EH (cell line): ENCODE results near the gene DDX28.

Experiments
- DNase-seq: peaks from one replicate; pipeline ENCODE4 v3.0.0-alpha.2; 2015; ENCODE audit warnings: low read depth

Gene DDX28

GRCh38 chr16:68022728-68023537 lies at the start of gene DDX28, which contains the start of gene DUS2:
DDX28 (minus strand) TSS chr16:68023232; CDS start chr16:68023202, 30 bp downstream.
DUS2 (plus strand) TSS chr16:68023284; CDS start chr16:68038024, 14,740 bp downstream.
- peak; percentile 87 for DNase-seq

- peak; percentile 89 for DNase-seq
These were observed 49.1 kb upstream of the DDX28 start for GRCh38 chr16:68072038-68072695.

DNA sequence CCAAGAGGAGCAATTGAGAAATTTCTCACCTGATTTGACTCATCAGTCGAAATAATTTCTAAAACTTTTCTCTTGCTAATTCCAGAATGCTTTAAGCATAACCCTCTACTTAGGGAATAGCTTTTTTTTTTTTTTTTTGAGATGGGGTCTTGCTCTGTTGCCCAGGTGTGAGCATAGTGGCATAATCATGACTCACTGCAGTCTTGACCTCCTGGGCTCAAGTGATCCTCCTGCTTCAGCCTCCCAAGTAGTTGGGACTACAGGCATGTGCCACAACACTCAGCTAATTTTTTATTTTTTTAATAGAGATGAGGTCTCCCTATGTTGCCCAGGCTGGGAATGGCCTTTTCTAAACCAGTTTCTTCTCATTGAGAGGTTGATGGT lies 48.5 kb upstream of the DDX28 start:
- no peak for DNase-seq

DNA sequence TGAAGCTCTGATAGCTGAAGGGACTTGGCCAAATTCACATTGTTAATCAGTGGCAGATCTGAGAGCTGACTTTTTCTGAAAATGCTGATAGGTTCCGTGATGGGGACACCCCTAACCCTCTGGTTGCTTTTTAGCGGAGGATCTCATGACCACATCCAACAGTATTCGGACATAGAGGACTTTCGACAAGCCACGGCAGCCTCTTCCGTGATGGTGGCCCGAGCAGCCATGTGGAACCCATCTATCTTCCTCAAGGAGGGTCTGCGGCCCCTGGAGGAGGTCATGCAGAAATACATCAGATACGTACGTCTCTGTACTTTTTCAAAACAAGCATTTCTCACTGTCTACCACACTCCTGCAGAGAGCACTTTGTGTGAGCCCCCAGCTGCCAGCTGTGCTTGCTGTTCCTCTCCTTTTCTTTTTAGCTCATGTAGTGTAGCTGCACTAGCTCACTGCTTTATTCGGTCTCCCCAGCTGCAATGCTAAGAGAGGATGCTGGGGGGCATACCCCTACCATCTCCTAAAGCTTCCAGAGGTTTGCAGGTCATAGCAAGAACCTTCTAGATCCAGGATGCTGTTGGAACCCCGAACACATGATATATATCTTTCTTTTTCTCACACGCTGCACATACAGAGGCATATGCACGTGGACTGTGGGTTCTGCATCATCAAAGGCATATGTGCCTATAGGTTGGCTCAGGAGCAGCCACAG lies 47.9 kb upstream of the DDX28 start:
- DNase-seq: no peak

- no peak for DNase-seq
These were observed 47.3 kb upstream of the DDX28 start for GRCh38 chr16:68070249-68070730.

GRCh38 chr16:68069511-68070248 lies 46.6 kb upstream of the DDX28 start:
- DNase-seq: no peak

- DNase-seq: no peak
These were observed 45.9 kb upstream of the DDX28 start for GRCh38 chr16:68068926-68069325.

- DNase-seq: no peak
These were observed 43.7 kb upstream of the DDX28 start for GRCh38 chr16:68066763-68067162.

DNA sequence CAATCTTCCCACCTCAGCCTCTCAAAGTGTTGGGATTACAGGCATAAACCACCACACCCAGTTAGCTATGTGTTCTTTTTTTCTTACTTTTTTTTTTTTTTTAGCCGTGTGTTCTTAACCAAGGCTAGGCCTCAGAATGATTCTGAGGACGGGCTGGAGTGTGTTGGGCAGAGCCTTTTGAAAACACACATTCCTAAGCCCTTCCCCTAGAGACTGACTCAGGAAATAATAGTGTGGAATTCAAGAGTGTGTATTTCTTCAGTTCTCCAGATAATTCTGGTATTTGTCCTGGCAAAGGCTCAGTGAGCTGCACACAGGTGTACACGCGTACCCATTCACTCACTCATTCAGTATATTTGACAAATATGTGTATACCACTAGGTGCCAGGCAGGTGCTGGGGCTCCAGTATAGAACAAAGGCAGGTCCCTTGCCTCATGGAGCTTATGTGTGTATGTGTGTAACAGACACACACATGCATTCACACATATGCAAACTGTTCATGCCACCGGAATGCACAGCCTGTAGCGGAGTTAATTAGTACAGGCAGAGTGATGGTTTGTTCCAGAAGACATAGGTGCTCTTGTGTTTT lies 42.8 kb upstream of the DDX28 start:
- peak; percentile 84 for DNase-seq

DNA sequence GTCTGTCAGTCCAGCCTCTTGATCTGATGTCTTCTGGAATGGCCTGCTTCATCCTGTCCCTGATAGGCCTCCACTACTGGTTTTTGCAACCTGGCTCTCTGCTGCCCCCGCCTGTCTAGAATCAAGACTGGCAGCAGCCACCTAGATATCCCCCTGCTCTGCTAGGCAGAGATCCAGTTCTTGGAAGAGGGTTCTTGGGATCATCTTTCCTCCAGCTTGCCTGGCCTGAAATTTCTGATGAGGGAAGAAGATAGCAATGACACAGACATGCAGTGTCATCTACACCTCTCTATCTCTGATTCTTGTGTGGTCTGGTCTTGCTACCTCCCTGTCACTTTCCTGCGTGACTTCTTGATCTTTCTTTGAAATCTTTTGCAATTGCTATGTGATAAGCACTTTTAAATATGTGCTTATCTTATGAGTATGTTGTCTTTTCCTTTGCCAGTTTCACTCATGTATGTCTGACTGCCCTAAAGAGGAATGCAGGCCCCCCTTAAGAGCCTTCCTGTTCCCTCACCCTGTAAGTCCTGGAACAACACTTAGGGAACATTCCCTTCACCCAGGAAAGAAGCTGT lies 41.8 kb upstream of the DDX28 start:
- peak; percentile 92 for DNase-seq

GRCh38 chr16:68062910-68063393 lies 39.9 kb upstream of the DDX28 start:
- no peak for DNase-seq

DNA sequence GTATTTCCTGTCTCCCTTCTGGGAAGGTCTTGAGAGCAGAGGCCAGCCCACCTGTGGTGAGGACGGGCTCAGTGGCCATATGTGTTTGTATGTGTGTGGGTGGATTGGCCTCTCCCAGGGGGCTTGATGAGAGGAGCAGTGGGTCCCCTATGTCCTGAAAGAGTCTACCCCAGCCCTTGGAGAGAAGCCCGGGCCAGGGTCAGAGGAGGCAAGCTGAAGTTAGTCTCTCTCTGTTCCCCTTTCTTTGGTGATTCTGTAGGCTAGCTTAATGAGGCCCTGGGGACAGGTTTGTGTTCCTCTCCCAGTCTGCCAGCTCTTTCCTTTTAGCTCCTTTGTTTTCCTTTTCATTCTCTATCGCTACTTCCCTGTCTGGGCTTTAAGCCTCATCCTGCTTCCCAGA lies 38.4 kb upstream of the DDX28 start:
- no peak for DNase-seq

- DNase-seq: no peak
These were observed 36.8 kb upstream of the DDX28 start for GRCh38 chr16:68059804-68060203.

GRCh38 chr16:68055395-68055794 lies 32.4 kb upstream of the DDX28 start:
- DNase-seq: no peak

GRCh38 chr16:68049449-68049848 lies 26.4 kb upstream of the DDX28 start:
- no peak for DNase-seq

DNA sequence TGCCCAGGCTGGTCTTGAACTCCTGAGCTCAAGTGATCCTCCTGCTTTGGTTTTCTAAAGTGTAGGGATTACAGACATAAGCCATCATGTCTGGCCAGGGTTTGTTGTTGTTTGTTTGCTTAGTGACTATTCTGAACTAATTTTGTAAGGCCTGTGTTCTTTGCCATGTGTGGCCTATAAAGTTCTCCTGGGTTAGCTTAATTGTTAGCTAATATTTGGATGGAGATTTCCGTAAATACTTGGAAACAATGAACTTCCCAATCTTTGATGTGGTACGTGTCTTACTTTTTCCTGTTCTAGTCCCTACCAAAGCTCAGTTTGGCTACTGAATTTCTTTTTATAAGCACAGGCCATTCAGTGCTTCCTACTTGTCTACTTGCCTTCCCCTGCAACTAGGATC lies 25.0 kb upstream of the DDX28 start:
- DNase-seq: no peak

DNA sequence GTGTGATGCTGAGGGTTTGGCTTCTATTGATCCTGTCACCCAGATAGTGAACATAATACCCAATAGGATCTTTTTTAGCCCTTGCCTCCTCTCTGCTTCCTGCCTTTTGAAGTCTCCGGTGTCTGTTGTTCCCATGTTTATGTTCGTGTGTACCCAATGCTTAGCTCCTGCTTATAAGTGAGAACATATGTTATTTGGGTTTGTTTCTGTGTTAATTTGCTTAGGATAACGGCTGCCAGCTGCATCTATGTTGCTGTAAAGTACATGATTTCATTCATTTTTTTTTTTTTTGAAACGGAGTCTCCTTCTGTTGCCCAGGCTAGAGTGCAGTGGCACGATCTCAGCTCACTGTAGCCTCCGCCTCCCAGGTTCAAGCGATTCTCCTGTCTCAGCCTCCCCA lies 23.1 kb upstream of the DDX28 start:
- no peak for DNase-seq

- DNase-seq: no peak
These were observed 18.8 kb upstream of the DDX28 start for GRCh38 chr16:68041783-68042182.

DNA sequence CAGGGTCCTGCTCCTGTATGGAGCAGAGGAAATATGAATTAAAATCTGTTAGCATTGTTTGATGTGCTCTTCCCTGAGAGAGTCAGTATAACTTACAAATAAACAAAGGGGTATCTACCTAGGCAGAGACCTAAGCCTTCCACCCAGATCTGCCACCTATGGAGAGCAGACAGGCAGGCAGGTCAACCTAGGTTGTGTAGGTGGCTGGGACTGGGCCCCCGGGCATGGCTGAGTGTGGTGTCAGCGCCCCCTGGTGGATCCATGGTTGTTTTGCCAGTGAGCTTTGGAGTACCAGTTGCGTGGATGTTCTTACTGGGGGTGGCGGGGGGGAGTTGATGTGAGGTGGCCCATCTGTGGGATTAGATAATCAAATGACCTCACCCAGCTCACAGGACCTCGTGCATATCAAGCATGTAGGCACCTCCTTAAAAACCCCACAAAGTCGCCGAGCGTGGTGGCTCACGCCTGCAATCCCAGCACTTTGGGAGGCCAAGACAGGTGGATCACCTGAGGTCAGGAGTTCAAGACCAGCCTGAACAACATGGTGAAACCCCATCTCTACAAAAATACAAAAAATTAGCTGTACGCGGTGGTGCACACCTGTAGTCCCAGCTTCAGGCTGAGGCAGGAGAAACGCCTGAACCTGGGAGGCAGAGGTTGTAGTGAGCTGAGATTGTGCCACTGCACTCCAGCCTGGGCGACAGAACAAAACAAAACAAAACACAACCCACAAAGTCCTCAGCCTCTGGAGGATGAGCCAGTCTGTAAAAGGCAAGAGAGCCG lies 17.7 kb upstream of the DDX28 start:
- peak; percentile 66 for DNase-seq
